Psoas muscle (tissue), 8 donors: Measurements from ENCODE around the gene ATRIP. TPM values are rescaled to one million over a fixed set of nuclear protein-coding genes. Genes with fewer than 3 reads are reported as not detected.

Source experiments
- ATAC-seq, 4 donors: fragments of 200-7000 bp; cut with Tn5 transposase; one replicate each; pipeline ENCODE4 v1.9.1; 2020; ENCODE audit warnings: moderate library complexity in 3 of 4, mild to moderate bottlenecking in 2 of 4
- DNase-seq, 2 donors: peaks; one replicate each; pipeline ENCODE4 v3.0.0-alpha.2; 2020
- H3K27ac ChIP-seq: fragments of 200-600 bp; one replicate; pipeline ENCODE4 v1.8.0; 2022
- H3K27me3 ChIP-seq, 3 donors: fragments of 200-600 bp in 1 of 3; one replicate each; pipeline versions ENCODE4 v1.6.1 to v1.8.0; 2013 to 2022; ENCODE audit warnings: low read length in 2 of 3, mild to moderate bottlenecking in 2 of 3, moderate library complexity in 1 of 3; ENCODE audit not compliant: insufficient read depth in 3 of 3
- H3K36me3 ChIP-seq, 2 donors: fragments of 200-600 bp in 1 of 2; one replicate each; pipeline versions ENCODE4 v1.6.1 to v1.8.0; 2013 to 2022; ENCODE audit warnings: low read depth in 1 of 2, mild to moderate bottlenecking in 1 of 2, moderate library complexity in 1 of 2; ENCODE audit not compliant: insufficient read depth in 1 of 2
- H3K4me1 ChIP-seq: fragments of 200-600 bp; one replicate; pipeline ENCODE4 v1.8.0; 2022
- H3K4me3 ChIP-seq: fragments of 200-600 bp; one replicate; pipeline ENCODE4 v1.8.0; 2022; ENCODE audit warnings: mild to moderate bottlenecking
- H3K9me3 ChIP-seq: fragments of 200-600 bp; one replicate; pipeline ENCODE4 v1.8.0; 2022
- CTCF ChIP-seq: fragments of 200-600 bp; IDR thresholded peaks from one replicate; pipeline ENCODE4 v1.8.0; 2022; ENCODE audit warnings: antibody characterized with exemption
- WGBS, 3 donors: extraction: QIAGEN DNeasy Blood & Tissue Kit; methylation state at CpG; one replicate each; pipeline versions ENCODE4 v1.1.6 to v1.1.7; 2013; 5-methylcytosine and 5-hydroxymethylcytosine counted together
- intact Hi-C, 2 donors: fragments of 100-400 bp; cut with DNase I; formaldehyde crosslinking; loops; one replicate each; pipeline versions ENCODE4 v1.11.0 to v1.14.2; 2022
- polyA plus RNA-seq, 3 donors: library from polyadenylated mRNA; stranded (reverse); fragments of 200-250 nt; gene quantifications; one replicate each; pipeline ENCODE4 v1.2.3, GENCODE V29; 2013
- total RNA-seq, 4 donors: library from RNA; stranded (reverse); fragmentation: NEBNext Ultra II Directional in 2 of 4; extraction: Animal tissue kit (Norgen Biotek cat#: 25700) in 2 of 4; gene quantifications; one replicate each; pipeline versions ENCODE4 v1.2.1 to v1.2.4, GENCODE V29; 2021 to 2023
- donor health status: healthy with polysubstance abuse.
- donor health status: DM: no; HTN: no; CAD: no; lungs with moderate emphysema.
- donor health status: Bipolar disorder and iron deficiency.
- donor health status: healthy.
- donor health status: DM: yes; HTN: yes; CAD: no.
- donor health status: DM: no; HTN: no; CAD: no.
- donor health status: DM: no; HTN: no; CAD: no.
- donor health status: DM: yes; HTN: yes; CAD: no.

The ATRIP gene
- total and polyA plus RNA-seq, 7 donors: 3.7 to 5.6 (median 4.5) TPM

GRCh38 chr3:48502121-48502520, 55.6 kb downstream of the ATRIP start:
- Histone ChIP-seq H3K27me3 (no peaks in the 10 kb centered on the region), H3K4me3 (no peak overlapping the region), H3K36me3 (peaks cover 0 to 12% of the 10 kb centered on the region in 2 donors), H3K4me1 (peaks cover 6% of the 10 kb centered on the region), H3K27ac (peak overlapping the region; percentile 72), H3K9me3 (no peaks in the 10 kb centered on the region)
- DNase-seq (peak in 1 of 2 donors; percentile 43), ATAC-seq (no peak)
- TF ChIP-seq CTCF: no peak
- intact Hi-C loops: no loop called here
- 59 to 78% (median 70%) methylated on average over 5 of the region's 5 CpGs for WGBS, 3 donors

- Histone ChIP-seq H3K27ac (peak overlapping the region; percentile 72), H3K9me3 (no peaks in the 10 kb centered on the region), H3K4me3 (peak overlapping the region; percentile 76), H3K36me3 (peaks cover 0 to 9% of the 10 kb centered on the region in 2 donors), H3K4me1 (peaks cover 12% of the 10 kb centered on the region), H3K27me3 (no peaks in the 10 kb centered on the region)
- TF ChIP-seq CTCF: no peak
- DNase-seq (peak; percentile 41 to 73), ATAC-seq (peak; percentile 41 to 76 (median 73))
- intact Hi-C loops: no loop called here
- WGBS, 3 donors: 17 to 22% (median 19%) methylated on average over 5 to 6 of the region's 6 CpGs
Measured at GRCh38 chr3:48502728-48503168, 56.2 kb downstream of the ATRIP start.

GRCh38 chr3:48503401-48504050, 57.0 kb downstream of the ATRIP start:
- no peaks in the 10 kb centered on the region for H3K27me3 ChIP-seq
- peaks cover 15% of the 10 kb centered on the region for H3K4me1 ChIP-seq
- WGBS, 3 donors: 16 to 32% (median 29%) methylated on average over 16 to 26 of the region's 26 CpGs
- peaks cover 0 to 4% of the 10 kb centered on the region in 2 donors for H3K36me3 ChIP-seq
- peak in 3 of 4 donors; percentile 28 to 52 (median 39) for ATAC-seq
- no peak for TF ChIP-seq CTCF
- H3K27ac ChIP-seq: peak overlapping the region; percentile 72
- H3K9me3 ChIP-seq: no peaks in the 10 kb centered on the region
- DNase-seq: peak; percentile 68 to 72
- peak overlapping the region; percentile 76 for H3K4me3 ChIP-seq
- intact Hi-C loops: loop anchor here in 1 of 2 donors (2.0 kb wide), 1 partner anchor 39 kb away; no protein-coding TSS in a partner anchor

- 1 to 3% (median 1%) methylated on average over 42 to 62 of the region's 66 CpGs for WGBS, 3 donors
Measured at GRCh38 chr3:48504051-48504946, 57.8 kb downstream of the ATRIP start, which contains the start of gene SHISA5. SHISA5 (minus strand) TSS chr3:48504174; CDS start chr3:48504094, 80 bp downstream.

More at GRCh38 chr3:48504051-48504946, 57.8 kb downstream of the ATRIP start, which contains the start of gene SHISA5:
- H3K4me3 ChIP-seq: peak within 1 kb of the TSS; percentile 76
- H3K9me3 ChIP-seq: no peaks in the 10 kb centered on the region
- TF ChIP-seq CTCF: no peak
- peak; percentile 54 to 76 (median 67) for ATAC-seq
- peak within 1 kb of the TSS; percentile 72 for H3K27ac ChIP-seq
- H3K4me1 ChIP-seq: peaks cover 15% of the 10 kb centered on the region
- H3K36me3 ChIP-seq: peaks cover 0 to 4% of the 10 kb centered on the region in 2 donors
- intact Hi-C loops: loop anchor here in 1 of 2 donors (2.0 kb wide), 1 partner anchor 39 kb away; no protein-coding TSS in a partner anchor
- no peaks in the 10 kb centered on the region for H3K27me3 ChIP-seq
- peak; percentile 87 to 88 for DNase-seq
